ENCODE measurements around the gene MRPS27. TPM values are rescaled to one million over a fixed set of nuclear protein-coding genes. Genes with fewer than 3 reads are reported as not detected.

The MRPS27 gene
- total RNA-seq, 1 donor from 2014 or later, result 26.0 TPM

GRCh38 chr5:72184408-72184807 lies 135.6 kb downstream of the MRPS27 start:
- no peaks in the 10 kb centered on the region for H3K9me3 Mint-ChIP-seq (ENCODE audit: low read depth)
- H3K27ac Mint-ChIP-seq (ENCODE audit: unreplicated experiment), result no peak overlapping the region
- H3K4me3 Mint-ChIP-seq (ENCODE audit: unreplicated experiment), result no peak overlapping the region
- no peak for DNase-seq (ENCODE audit: low spot score)
- TF ChIP-seq, protein P1, sequence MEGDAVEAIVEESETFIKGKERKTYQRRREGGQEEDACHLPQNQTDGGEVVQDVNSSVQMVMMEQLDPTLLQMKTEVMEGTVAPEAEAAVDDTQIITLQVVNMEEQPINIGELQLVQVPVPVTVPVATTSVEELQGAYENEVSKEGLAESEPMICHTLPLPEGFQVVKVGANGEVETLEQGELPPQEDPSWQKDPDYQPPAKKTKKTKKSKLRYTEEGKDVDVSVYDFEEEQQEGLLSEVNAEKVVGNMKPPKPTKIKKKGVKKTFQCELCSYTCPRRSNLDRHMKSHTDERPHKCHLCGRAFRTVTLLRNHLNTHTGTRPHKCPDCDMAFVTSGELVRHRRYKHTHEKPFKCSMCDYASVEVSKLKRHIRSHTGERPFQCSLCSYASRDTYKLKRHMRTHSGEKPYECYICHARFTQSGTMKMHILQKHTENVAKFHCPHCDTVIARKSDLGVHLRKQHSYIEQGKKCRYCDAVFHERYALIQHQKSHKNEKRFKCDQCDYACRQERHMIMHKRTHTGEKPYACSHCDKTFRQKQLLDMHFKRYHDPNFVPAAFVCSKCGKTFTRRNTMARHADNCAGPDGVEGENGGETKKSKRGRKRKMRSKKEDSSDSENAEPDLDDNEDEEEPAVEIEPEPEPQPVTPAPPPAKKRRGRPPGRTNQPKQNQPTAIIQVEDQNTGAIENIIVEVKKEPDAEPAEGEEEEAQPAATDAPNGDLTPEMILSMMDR (IDR thresholded peaks at IDR 0.05), result no peak
- no peaks in the 10 kb centered on the region for H3K27me3 Mint-ChIP-seq (ENCODE audit: low read depth)
- H3K36me3 Mint-ChIP-seq (ENCODE audit: low read depth), result peaks cover 49% of the 10 kb centered on the region
- H3K4me1 Mint-ChIP-seq (ENCODE audit: low read depth), result peaks cover 92% of the 10 kb centered on the region

GRCh38 chr5:72183101-72183520 lies 136.9 kb downstream of the MRPS27 start:
- Mint-ChIP-seq H3K4me3 (ENCODE audit: unreplicated experiment) (no peak overlapping the region), H3K9me3 (ENCODE audit: low read depth) (no peaks in the 10 kb centered on the region), H3K27ac (ENCODE audit: unreplicated experiment) (peak overlapping the region; percentile 15), H3K4me1 (ENCODE audit: low read depth) (peaks cover 92% of the 10 kb centered on the region), H3K36me3 (ENCODE audit: low read depth) (peaks cover 44% of the 10 kb centered on the region), H3K27me3 (ENCODE audit: low read depth) (no peaks in the 10 kb centered on the region)
- TF ChIP-seq, protein P1 (IDR thresholded peaks at IDR 0.05), result no peak
- DNase-seq (ENCODE audit: low spot score), result no peak

DNA sequence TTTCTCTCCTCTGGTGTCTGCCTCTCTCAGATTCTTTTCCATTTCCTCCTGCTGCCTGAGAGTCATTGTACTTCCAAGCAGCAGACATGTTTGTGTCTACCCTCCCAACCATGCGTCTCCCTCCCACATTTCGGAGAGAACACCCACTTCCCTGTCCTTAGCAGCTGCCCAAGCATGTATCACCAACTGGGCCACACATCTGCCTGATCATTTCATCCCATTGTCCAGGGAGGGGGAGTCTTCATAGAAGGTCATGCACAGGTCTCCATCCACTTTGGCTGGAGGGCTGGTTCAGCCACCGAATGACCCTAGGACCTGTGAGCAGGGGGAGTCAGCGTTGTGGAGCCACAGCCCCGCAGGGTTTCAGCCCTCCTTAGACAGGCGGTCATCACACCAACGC lies 137.4 kb downstream of the MRPS27 start:
- Mint-ChIP-seq H3K4me3 (ENCODE audit: unreplicated experiment) (peak overlapping the region; percentile 80), H3K27me3 (ENCODE audit: low read depth) (no peaks in the 10 kb centered on the region), H3K36me3 (ENCODE audit: low read depth) (peaks cover 42% of the 10 kb centered on the region), H3K27ac (ENCODE audit: unreplicated experiment) (peak overlapping the region; percentile 82), H3K4me1 (ENCODE audit: low read depth) (peaks cover 92% of the 10 kb centered on the region), H3K9me3 (ENCODE audit: low read depth) (no peaks in the 10 kb centered on the region)
- no peak for DNase-seq (ENCODE audit: low spot score)
- TF ChIP-seq, protein P1 (IDR thresholded peaks at IDR 0.05), result no peak

DNA sequence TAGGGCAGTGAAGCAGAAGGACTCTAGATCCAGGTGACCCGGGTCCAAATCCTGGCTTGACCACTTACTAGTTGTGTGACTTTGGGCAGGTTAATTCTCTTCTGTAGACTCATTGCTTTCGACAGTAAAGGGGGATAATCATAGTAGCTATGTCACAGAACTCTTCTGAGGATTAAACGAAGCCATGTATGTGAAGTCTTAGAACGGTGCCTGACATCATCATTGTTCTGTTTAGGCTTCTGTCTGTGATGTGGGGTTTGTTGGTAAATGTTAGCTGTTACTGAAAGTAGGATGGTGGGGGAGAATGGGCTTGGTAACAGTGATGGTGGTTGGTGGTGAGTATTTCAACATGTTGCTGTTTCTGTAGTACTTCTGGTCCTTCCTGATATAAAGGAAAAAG lies 139.1 kb downstream of the MRPS27 start:
- DNase-seq (ENCODE audit: low spot score), result no peak
- Mint-ChIP-seq H3K27me3 (ENCODE audit: low read depth) (no peaks in the 10 kb centered on the region), H3K4me3 (ENCODE audit: unreplicated experiment) (peak overlapping the region; percentile 80), H3K9me3 (ENCODE audit: low read depth) (no peaks in the 10 kb centered on the region), H3K27ac (ENCODE audit: unreplicated experiment) (peak overlapping the region; percentile 99), H3K36me3 (ENCODE audit: low read depth) (peaks cover 34% of the 10 kb centered on the region), H3K4me1 (ENCODE audit: low read depth) (peaks cover 96% of the 10 kb centered on the region)
- TF ChIP-seq, protein P1 (IDR thresholded peaks at IDR 0.05), result no peak

- peaks cover 95% of the 10 kb centered on the region for H3K4me1 Mint-ChIP-seq (ENCODE audit: low read depth)
- peaks cover 29% of the 10 kb centered on the region for H3K36me3 Mint-ChIP-seq (ENCODE audit: low read depth)
- peak overlapping the region; percentile 99 for H3K27ac Mint-ChIP-seq (ENCODE audit: unreplicated experiment)
- H3K27me3 Mint-ChIP-seq (ENCODE audit: low read depth), result no peaks in the 10 kb centered on the region
- TF ChIP-seq, protein P1 (IDR thresholded peaks at IDR 0.05), result no peak
- H3K9me3 Mint-ChIP-seq (ENCODE audit: low read depth), result no peaks in the 10 kb centered on the region
- DNase-seq (ENCODE audit: low spot score), result no peak
- H3K4me3 Mint-ChIP-seq (ENCODE audit: unreplicated experiment), result peak overlapping the region; percentile 80
These were observed 140.1 kb downstream of the MRPS27 start for GRCh38 chr5:72179816-72180440.

Data from chondrocyte (in vitro differentiated cells).